ENCODE results near the gene GH1. TPM values are rescaled to one million over a fixed set of nuclear protein-coding genes. Genes with fewer than 3 reads are reported as not detected.
A peak's percentile ranks its signal among the peaks of the same experiment; 100 is the strongest.
"Not testable (repeated sequence)": the region's sequence is repeated elsewhere in the genome, so short reads cannot be mapped to it uniquely, and the experiment has no call there.

Gene GH1
- total and polyA plus RNA-seq, 2 donors (not counting 1 experiment from before 2014, with no cell fraction given) = 1.7 to 2.3 TPM

- H3K9me3 Mint-ChIP-seq (ENCODE audit: insufficient read depth); H3K79me2 ChIP-seq (ENCODE audit: control insufficient read depth, insufficient read depth, low read length); H3K9ac ChIP-seq (ENCODE audit: low read length); H3K27ac ChIP-seq (ENCODE audit: low read length in 2 of 2); H3K4me1 Mint-ChIP-seq; intact Hi-C loops (cut with micrococcal nuclease); H4K20me1 ChIP-seq (ENCODE audit: control insufficient read depth, insufficient read depth, low read length, poor library complexity, severe bottlenecking); H3K9me3 ChIP-seq (ENCODE audit: control extremely low read depth in 1 of 3, control insufficient read depth in 2 of 3, insufficient read depth in 1 of 3, low read length in 2 of 3); H3K4me3 Mint-ChIP-seq; H3K27me3 Mint-ChIP-seq; H3K27me3 ChIP-seq (replicated peaks in 1 of 4; ENCODE audit: control extremely low read depth in 1 of 4, control insufficient read depth in 3 of 4, insufficient read depth in 4 of 4, low read length in 3 of 4); H3K4me1 ChIP-seq (ENCODE audit: control insufficient read depth in 2 of 2, insufficient read depth in 2 of 2, low read length in 2 of 2); ATAC-seq (ENCODE audit: low read depth); H2AFZ ChIP-seq (ENCODE audit: insufficient read depth, low read depth, low read length, poor library complexity, severe bottlenecking); H3K4me3 ChIP-seq (ENCODE audit: control extremely low read depth in 1 of 5, extremely low read depth in 1 of 5, insufficient read depth in 1 of 5, low read depth in 2 of 5, low read length in 4 of 5); H3K4me2 ChIP-seq (replicated peaks; ENCODE audit: low read depth, low read length, poor library complexity, severe bottlenecking); H3K36me3 ChIP-seq (replicated peaks in 1 of 2; ENCODE audit: control extremely low read depth in 1 of 2, control insufficient read depth in 1 of 2, extremely low read depth in 1 of 2, insufficient read depth in 2 of 2, low read length in 1 of 2); H3K27ac Mint-ChIP-seq; POLR2A ChIA-PET; DNase-seq: not testable (repeated sequence)
- CTCF ChIA-PET = interaction anchor here (1.7 to 5.5 kb wide), 2 partner anchors 11 to 137 kb away, joined by 5 to 33 read pairs; no protein-coding TSS in a partner anchor
- 80% methylated on average over 1 of the region's 11 CpGs for WGBS (ENCODE audit: insufficient coverage)
These were observed 26.2 kb downstream of the GH1 start for GRCh38 chr17:63892316-63893037.

- H3K9me3 ChIP-seq (ENCODE audit: control extremely low read depth in 1 of 3, control insufficient read depth in 2 of 3, insufficient read depth in 1 of 3, low read length in 2 of 3); H3K4me1 ChIP-seq (ENCODE audit: control insufficient read depth in 2 of 2, insufficient read depth in 2 of 2, low read length in 2 of 2); POLR2A ChIA-PET; H3K9ac ChIP-seq (ENCODE audit: low read length); H3K4me2 ChIP-seq (replicated peaks; ENCODE audit: low read depth, low read length, poor library complexity, severe bottlenecking); H3K4me3 Mint-ChIP-seq; H3K79me2 ChIP-seq (ENCODE audit: control insufficient read depth, insufficient read depth, low read length); H3K4me3 ChIP-seq (ENCODE audit: control extremely low read depth in 1 of 5, extremely low read depth in 1 of 5, insufficient read depth in 1 of 5, low read depth in 2 of 5, low read length in 4 of 5); H3K4me1 Mint-ChIP-seq; H4K20me1 ChIP-seq (ENCODE audit: control insufficient read depth, insufficient read depth, low read length, poor library complexity, severe bottlenecking); H2AFZ ChIP-seq (ENCODE audit: insufficient read depth, low read depth, low read length, poor library complexity, severe bottlenecking); H3K27ac ChIP-seq (ENCODE audit: low read length in 2 of 2); H3K27ac Mint-ChIP-seq; H3K27me3 Mint-ChIP-seq; H3K36me3 ChIP-seq (replicated peaks in 1 of 2; ENCODE audit: control extremely low read depth in 1 of 2, control insufficient read depth in 1 of 2, extremely low read depth in 1 of 2, insufficient read depth in 2 of 2, low read length in 1 of 2); H3K27me3 ChIP-seq (replicated peaks in 1 of 4; ENCODE audit: control extremely low read depth in 1 of 4, control insufficient read depth in 3 of 4, insufficient read depth in 4 of 4, low read length in 3 of 4); H3K9me3 Mint-ChIP-seq (ENCODE audit: insufficient read depth): not testable (repeated sequence)
- DNase-seq (peak; percentile 62), ATAC-seq (ENCODE audit: low read depth) (peak; percentile 90)
- intact Hi-C loops (cut with micrococcal nuclease) = loop anchor here (5.0 kb wide), 1 partner anchor 243 kb away; the partner anchor contains the start of gene ERN1
- WGBS (ENCODE audit: insufficient coverage) = no CpG with 5 or more reads among the region's 13 CpGs
- CTCF ChIA-PET = interaction anchor here (0.7 to 5.6 kb wide), 12 partner anchors 14 to 393 kb away, joined by 3 to 46 read pairs (median 4); no protein-coding TSS in a partner anchor
- TF ChIP-seq CTCF (IDR thresholded peaks at IDR 0.05) = peak; percentile 66
These were observed 29.4 kb downstream of the GH1 start for GRCh38 chr17:63889026-63889848.

- H3K4me3 ChIP-seq (ENCODE audit: control extremely low read depth in 1 of 5, extremely low read depth in 1 of 5, insufficient read depth in 1 of 5, low read depth in 2 of 5, low read length in 4 of 5); H3K9me3 ChIP-seq (ENCODE audit: control extremely low read depth in 1 of 3, control insufficient read depth in 2 of 3, insufficient read depth in 1 of 3, low read length in 2 of 3); H3K27me3 ChIP-seq (replicated peaks in 1 of 4; ENCODE audit: control extremely low read depth in 1 of 4, control insufficient read depth in 3 of 4, insufficient read depth in 4 of 4, low read length in 3 of 4); H3K27me3 Mint-ChIP-seq; H3K36me3 ChIP-seq (replicated peaks in 1 of 2; ENCODE audit: control extremely low read depth in 1 of 2, control insufficient read depth in 1 of 2, extremely low read depth in 1 of 2, insufficient read depth in 2 of 2, low read length in 1 of 2); ATAC-seq (ENCODE audit: low read depth); POLR2A ChIA-PET; H3K4me3 Mint-ChIP-seq; H3K27ac ChIP-seq (ENCODE audit: low read length in 2 of 2); H2AFZ ChIP-seq (ENCODE audit: insufficient read depth, low read depth, low read length, poor library complexity, severe bottlenecking); DNase-seq; H3K9ac ChIP-seq (ENCODE audit: low read length); H3K4me2 ChIP-seq (replicated peaks; ENCODE audit: low read depth, low read length, poor library complexity, severe bottlenecking); H3K4me1 ChIP-seq (ENCODE audit: control insufficient read depth in 2 of 2, insufficient read depth in 2 of 2, low read length in 2 of 2); H3K9me3 Mint-ChIP-seq (ENCODE audit: insufficient read depth); H3K4me1 Mint-ChIP-seq; H4K20me1 ChIP-seq (ENCODE audit: control insufficient read depth, insufficient read depth, low read length, poor library complexity, severe bottlenecking); H3K27ac Mint-ChIP-seq; H3K79me2 ChIP-seq (ENCODE audit: control insufficient read depth, insufficient read depth, low read length): not testable (repeated sequence)
- intact Hi-C loops (cut with micrococcal nuclease) = loop anchor here (5.0 kb wide), 1 partner anchor 247 kb away; the partner anchor contains the start of gene ERN1
- CTCF ChIA-PET = interaction anchor here (0.6 kb wide), 1 partner anchor 43 kb away, joined by 4 read pairs; no protein-coding TSS in a partner anchor
- WGBS (ENCODE audit: insufficient coverage) = 98% methylated on average over 6 of the region's 11 CpGs
These were observed 33.5 kb downstream of the GH1 start for GRCh38 chr17:63885119-63885518.
